ELR (cell line): Measurements from ENCODE around the gene ARHGAP26.

Experiments
- DNase-seq: peaks from one replicate; pipeline ENCODE4 v3.0.0-alpha.2; 2015; ENCODE audit warnings: low read depth

The ARHGAP26 gene

GRCh38 chr5:143275512-143276363 is 505.6 kb downstream of the ARHGAP26 start:
- no peak for DNase-seq

GRCh38 chr5:143277536-143277935 is 507.4 kb downstream of the ARHGAP26 start:
- DNase-seq = no peak
